Endothelial cell of umbilical vein (primary cell): ENCODE measurements around the gene SCN3B.

Experiments
- CTCF ChIP-seq, 2 donors: IDR thresholded peaks; 1 replicate in 1 of 2; 2 replicates in 1 of 2; pipeline ENCODE4 v1.5.1; 2011; ENCODE audit warnings: low read length in 2 of 2, mild to moderate bottlenecking in 2 of 2, moderate library complexity in 2 of 2, control low read depth in 1 of 2, inconsistent platforms in 1 of 2, low read depth in 1 of 2; ENCODE audit not compliant: insufficient read depth in 1 of 2; ENCODE audit errors: extremely low read depth in 1 of 2
- EZH2 ChIP-seq: IDR thresholded peaks from 2 replicates; pipeline ENCODE4 v1.6.1; 2012; ENCODE audit warnings: borderline replicate concordance, low read depth, mild to moderate bottlenecking, moderate library complexity, low read length, inconsistent platforms; ENCODE audit not compliant: severe bottlenecking
- GATA2 ChIP-seq: IDR thresholded peaks from 2 replicates; pipeline ENCODE4 v1.7.0; 2011; ENCODE audit warnings: low read depth, mild to moderate bottlenecking, moderate library complexity, mixed read lengths, low read length; ENCODE audit not compliant: insufficient read length, insufficient read depth
- JUN ChIP-seq: IDR thresholded peaks from 2 replicates; pipeline ENCODE4 v1.6.1; 2011; ENCODE audit warnings: borderline replicate concordance, low read depth; ENCODE audit not compliant: insufficient read length, insufficient read depth
- MAX ChIP-seq: IDR thresholded peaks from 2 replicates; pipeline ENCODE4 v1.6.1; 2011; ENCODE audit not compliant: insufficient read depth, insufficient read length
- MYC ChIP-seq: IDR thresholded peaks from one replicate; pipeline ENCODE4 v1.6.1; 2011; ENCODE audit warnings: mild to moderate bottlenecking, low read depth, low read length
- POLR2A ChIP-seq: IDR thresholded peaks from 2 replicates; pipeline ENCODE4 v1.6.1; 2012; ENCODE audit warnings: low read depth, mild to moderate bottlenecking, control low read depth, low read length
- POLR2AphosphoS5 ChIP-seq: IDR thresholded peaks from 2 replicates; pipeline ENCODE4 v1.6.1; 2012; ENCODE audit warnings: low read depth, mild to moderate bottlenecking, control low read depth, low read length, moderate library complexity; ENCODE audit not compliant: insufficient read depth

GRCh38 chr11:123584737-123585136, 69.7 kb downstream of the SCN3B start:
- no peak for TF ChIP-seq CTCF (IDR thresholded peaks at IDR 0.05; ENCODE audit: extremely low read depth in 1 of 2, insufficient read depth in 1 of 2, low read depth in 1 of 2, low read length in 2 of 2)
- TF ChIP-seq POLR2AphosphoS5, result no peak
- TF ChIP-seq POLR2A, result no peak
- no peak for TF ChIP-seq MAX
- no peak for TF ChIP-seq EZH2
- TF ChIP-seq JUN, result no peak
- no peak for TF ChIP-seq MYC
- TF ChIP-seq GATA2, result no peak
